ENCODE data around the gene PLEKHA7. TPM values are rescaled to one million over a fixed set of nuclear protein-coding genes. Genes with fewer than 3 reads are reported as not detected.
A peak's percentile ranks its signal among the peaks of the same experiment; 100 is the strongest.

Gene PLEKHA7
- total RNA-seq, 1 donor from 2014 or later = 0.78 TPM

- DNase-seq (ENCODE audit: low read depth) = no peak
These were observed 67.5 kb downstream of the PLEKHA7 start for GRCh38 chr11:16946477-16947282.

- peak; percentile 53 for DNase-seq (ENCODE audit: low read depth)
These were observed 68.3 kb downstream of the PLEKHA7 start for GRCh38 chr11:16945671-16946469.

- no peak for DNase-seq (ENCODE audit: low read depth)
These were observed 71.3 kb downstream of the PLEKHA7 start for GRCh38 chr11:16942911-16943310.

DNA sequence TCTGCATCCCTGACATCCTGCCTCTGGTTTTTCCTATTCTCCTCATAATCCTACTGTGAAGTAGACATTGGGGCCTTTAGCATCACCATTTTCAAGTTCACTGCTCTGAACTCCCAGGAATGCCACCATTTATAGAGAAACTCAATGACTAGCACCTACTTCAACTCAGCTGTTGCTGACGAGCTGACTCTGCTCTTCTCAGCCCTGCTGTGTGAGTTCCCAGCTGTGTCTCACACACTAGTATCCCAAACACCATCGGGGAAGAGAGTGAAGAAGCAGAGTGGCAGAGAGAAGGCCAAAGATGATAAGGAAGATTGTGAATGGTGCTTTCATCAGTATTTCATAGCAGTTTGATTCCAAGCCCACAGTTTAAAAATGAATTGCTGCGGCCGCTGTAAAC, 71.9 kb downstream of the PLEKHA7 start:
- no peak for DNase-seq (ENCODE audit: low read depth)

DNA sequence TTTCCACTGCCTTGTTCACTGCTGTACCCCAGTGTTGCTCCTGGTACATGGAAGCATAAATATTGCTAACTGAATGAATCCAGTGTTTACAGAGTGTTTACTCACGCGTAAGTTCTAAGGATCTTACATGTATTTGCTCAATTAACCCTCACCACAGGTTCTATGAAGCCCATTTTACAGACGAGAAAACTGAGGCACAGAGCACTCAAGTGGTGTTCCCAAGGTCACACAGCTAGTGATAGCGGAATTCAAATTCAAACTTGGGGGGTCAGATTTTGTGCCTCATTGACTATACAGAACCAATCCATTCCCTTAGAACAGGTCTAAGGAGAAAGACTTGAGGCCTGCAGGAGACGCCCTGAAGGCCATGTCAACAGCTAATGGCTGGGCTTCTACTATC, 72.3 kb downstream of the PLEKHA7 start:
- no peak for DNase-seq (ENCODE audit: low read depth)

DNA sequence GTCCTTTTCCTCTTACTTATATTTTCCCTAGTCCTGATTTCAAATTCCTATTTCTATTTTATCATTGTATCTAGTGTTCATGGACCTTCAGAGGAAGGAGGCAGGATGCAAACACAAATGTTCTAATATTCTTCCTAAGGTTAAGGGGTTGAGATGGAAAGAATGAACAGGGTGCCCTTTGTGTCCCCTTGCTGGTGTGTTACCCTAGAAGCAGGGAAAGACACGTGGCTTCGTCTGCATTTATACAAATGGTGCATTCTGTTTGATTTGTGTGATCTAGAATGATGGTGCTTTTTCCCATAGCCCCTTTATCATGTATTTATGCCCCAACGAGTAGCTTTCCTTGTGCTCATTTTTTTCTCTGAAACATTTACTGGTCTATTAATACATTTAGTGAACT, 76.2 kb downstream of the PLEKHA7 start:
- no peak for DNase-seq (ENCODE audit: low read depth)

GRCh38 chr11:16936643-16937042, 77.6 kb downstream of the PLEKHA7 start:
- no peak for DNase-seq (ENCODE audit: low read depth)

- DNase-seq (ENCODE audit: low read depth) = peak; percentile 42
These were observed 78.5 kb downstream of the PLEKHA7 start for GRCh38 chr11:16935518-16936302.

- DNase-seq (ENCODE audit: low read depth) = no peak
These were observed 80.2 kb downstream of the PLEKHA7 start for GRCh38 chr11:16933756-16934603.

GRCh38 chr11:16933291-16933690, 80.9 kb downstream of the PLEKHA7 start:
- DNase-seq (ENCODE audit: low read depth) = no peak

DNA sequence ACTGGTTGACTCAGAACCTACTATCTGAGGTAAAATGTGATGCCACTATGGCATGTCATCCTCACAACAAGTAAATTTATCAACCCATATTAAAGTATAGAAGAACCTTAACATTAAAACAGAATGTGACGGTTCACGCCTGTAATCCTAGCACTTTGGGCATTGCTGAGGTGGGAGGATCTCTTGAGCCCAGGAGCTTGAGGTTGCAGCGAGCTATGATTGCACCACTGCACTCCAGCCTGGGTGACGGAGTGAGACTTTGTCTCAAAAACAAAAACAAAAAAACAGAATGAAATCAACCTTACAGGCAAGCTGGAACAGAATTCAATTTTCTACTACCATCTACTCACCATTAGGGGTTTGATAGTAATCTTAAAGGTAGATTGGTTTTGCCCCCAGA, 86.2 kb downstream of the PLEKHA7 start:
- no peak for DNase-seq (ENCODE audit: low read depth)

DNA sequence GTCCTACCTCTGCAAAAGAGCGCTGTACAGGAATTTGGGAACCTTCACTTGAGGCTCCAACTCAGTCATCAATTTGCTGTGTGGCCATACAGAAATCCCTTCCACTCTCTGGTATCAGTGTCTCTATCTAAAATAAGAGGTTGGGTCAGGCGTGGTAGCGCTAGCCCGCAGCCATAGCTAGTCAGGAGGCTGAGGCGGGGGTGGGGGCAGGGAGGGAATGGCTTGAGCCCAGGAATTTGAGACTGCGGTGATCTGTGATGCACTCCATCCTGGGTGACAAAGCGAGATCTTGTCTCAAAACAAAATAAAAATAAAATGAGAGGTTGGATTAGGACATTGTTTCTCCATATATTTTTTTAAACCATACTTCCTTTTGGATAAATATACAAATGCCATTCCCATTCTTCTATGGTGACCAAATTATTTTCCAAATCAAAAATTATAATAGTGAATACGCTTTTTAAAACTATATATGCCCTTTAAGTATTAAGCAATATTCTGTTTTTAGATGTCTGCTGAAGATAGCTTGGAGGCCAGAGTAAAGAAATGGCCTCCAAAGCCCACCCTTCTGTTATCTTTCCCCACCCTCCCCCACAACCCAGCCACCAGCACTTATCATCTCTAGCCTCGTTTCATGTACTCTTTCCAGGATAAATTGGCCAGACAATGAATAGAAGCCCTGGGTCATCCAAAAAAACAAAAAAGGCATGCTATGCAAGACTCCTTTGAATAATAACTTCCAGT, 87.2 kb downstream of the PLEKHA7 start:
- no peak for DNase-seq (ENCODE audit: low read depth)

DNA sequence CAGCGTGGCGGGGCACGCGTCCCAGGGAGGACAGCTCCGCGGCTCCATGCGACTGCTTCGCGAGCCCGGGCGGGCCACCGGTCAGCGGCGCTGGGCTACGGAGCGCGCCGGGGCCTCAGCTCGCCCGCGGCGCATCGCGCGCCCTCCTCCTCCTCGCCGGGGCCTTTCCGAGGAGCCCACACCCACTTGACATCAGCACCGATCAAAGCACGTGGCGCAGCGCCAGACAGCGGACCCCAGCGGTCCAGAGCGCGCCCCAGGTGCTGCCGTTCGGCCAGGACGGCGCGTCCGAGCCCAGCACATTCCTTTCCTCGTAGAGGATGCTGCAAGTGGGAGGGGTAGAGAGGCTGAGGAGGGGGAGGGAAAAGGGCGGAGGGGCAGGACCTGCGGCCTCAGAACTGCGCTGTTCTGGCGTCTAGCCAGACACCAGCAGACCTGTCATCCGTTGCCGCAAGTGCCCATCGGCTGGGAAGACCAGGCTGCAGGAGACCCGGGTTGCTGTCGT, 88.6 kb downstream of the PLEKHA7 start:
- DNase-seq (ENCODE audit: low read depth) = peak; percentile 13

DNA sequence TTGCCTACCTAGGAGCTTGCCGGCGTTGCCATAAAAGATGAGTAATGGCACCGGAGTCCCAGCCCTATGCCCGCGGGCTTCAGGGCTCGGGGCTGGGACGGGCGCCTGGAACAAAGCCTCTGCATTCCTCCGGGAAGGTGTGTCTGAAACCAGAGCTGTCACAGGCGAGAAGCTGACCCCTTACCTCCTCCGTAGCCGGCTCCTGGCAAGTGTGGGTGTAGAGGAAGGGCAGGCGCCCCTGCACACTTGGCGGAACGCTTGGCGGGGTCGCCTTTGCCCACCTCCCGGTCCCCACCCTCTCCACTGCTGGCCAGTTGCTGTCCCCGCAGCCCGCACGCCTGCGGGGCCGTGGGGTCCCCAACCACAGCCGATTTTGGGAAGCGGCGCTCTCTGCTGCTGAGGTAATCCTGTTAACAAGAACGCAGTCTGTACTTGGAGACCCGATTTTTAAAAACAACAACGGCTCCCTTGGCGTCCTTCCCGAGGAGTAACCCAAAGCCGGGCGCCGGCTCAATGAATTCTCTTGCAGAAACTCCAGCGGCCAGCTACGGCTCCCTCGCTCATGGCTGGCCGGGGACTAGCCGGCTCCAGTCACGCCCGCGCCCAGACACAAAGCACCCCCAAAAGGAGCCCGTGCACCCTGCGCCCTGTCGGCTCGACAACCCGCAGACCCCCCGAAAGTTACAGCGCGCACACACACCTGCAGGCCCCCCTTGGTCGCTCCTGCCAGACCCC, 89.2 kb downstream of the PLEKHA7 start:
- DNase-seq (ENCODE audit: low read depth) = peak; percentile 30

- no peak for DNase-seq (ENCODE audit: low read depth)
These were observed 89.8 kb downstream of the PLEKHA7 start for GRCh38 chr11:16924462-16924825.

DNA sequence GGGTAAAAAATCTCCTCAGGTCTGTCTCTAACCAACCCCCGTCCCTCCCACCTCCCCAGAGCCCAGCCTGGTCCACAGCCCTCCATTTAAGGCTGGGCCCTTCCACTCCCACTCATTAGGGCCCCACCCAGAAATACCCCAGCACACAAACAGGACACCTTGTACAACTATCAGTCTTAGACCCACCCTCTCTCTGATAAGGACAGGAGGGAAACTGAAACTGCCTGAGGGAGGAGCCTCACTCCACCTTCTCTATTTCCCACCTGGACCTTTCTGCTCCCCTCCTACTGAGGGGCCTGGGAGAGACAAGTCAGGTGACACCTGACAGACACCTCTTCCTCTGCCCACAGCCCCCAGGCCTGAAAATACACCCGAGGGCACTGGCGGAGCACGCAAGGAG, 90.2 kb downstream of the PLEKHA7 start:
- no peak for DNase-seq (ENCODE audit: low read depth)

GRCh38 chr11:16921668-16922067, 92.5 kb downstream of the PLEKHA7 start:
- no peak for DNase-seq (ENCODE audit: low read depth)

DNA sequence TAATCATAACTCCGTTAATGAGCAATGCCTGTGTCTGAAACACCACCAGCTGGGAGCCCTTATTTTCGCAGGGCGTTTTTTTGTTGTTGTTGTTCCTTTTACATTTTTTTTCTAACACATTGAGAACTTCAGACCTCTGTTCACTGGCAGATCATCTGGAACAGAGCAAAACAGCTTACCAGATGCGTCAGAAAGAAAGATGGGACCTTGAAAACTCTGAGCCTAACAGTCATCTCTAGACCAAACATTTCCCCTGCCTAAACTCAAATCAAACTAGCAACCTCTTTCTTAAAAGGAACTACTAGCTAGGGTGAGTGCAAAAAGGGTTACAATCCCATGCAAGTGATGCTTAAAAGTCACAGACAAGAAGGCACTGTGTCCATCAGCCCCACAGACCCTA, 93.2 kb downstream of the PLEKHA7 start:
- DNase-seq (ENCODE audit: low read depth) = no peak

DNA sequence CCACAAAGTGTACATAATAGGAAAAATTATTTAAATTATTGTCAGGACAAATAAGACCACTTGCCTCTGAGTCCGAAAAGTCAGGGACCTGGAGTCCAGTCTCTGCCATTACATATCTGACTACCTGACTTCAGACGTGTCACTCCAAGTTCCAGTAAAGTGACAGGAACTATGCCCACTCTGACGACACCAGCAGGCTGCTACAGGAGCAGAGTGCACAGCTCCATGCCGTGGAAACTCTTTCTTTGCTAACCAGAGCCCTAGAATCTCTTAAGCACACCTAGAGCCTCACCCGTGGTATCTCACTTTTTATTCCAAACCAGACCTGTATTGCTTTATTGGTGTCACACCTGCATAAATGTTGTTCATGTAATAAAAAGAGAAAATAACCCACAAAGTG, 93.7 kb downstream of the PLEKHA7 start:
- DNase-seq (ENCODE audit: low read depth) = no peak
